Activated CD4-positive, alpha-beta T cell treated with anti-CD3 and anti-CD28 coated beads, Interleukin-2, amount 50 U/mL, for 24 hours (primary cell): Measurements from ENCODE around the gene ZNF700.
A peak's percentile ranks its signal among the peaks of the same experiment; 100 is the strongest.
"Not testable (repeated sequence)": the region's sequence is repeated elsewhere in the genome, so short reads cannot be mapped to it uniquely, and the experiment has no call there.

Source experiments
- DNase-seq, 2 donors: peaks; one replicate each; pipeline ENCODE4 v3.0.0-alpha.2; 2020; ENCODE audit warnings: low read depth in 1 of 2, low spot score in 1 of 2

ZNF700 gene

DNA sequence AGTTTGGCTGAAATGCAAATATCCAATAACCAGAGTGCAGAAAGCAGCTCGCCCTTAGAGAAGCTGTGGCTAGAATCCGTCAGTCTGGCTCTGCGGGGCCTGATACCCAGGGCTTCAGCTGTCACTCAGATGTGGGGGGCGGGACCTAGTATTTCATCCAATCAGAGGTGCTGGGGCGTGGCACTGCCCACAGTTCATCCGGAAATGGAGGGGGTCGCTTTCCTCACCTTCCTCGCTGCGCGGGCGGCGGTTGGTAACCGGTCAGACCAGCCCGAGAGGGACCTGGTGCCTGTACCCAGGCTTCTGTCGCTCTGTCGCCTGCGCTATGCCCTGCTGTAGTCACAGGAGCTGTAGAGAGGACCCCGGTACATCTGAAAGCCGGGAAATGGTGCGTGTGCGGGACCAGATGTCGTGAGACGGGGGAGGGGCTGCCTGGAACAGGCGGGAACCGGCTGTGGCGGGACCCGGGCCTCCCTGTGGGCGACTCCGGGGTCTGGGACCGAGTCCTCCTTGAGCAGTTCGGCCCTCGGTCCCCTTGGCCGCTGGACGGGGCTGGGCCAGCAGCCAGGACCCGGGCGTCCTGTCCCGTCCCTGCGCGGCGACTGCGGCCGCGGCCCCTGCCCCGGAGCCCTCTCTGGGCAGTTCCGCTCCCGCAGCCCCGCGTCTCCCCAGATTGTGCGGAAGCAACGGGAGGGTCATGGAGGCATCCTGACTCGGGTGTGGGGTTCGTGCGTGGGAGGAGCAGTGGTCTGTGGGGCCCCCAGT is at the start of gene ZNF700:
TSS of gene ZNF700 (plus strand) at position 222 of the 765 bp plus-strand sequence. CDS start at position 326, 104 bp downstream.
- peak; percentile 80 to 94 for DNase-seq

- DNase-seq = peak; percentile 11 to 28
These were observed 45.1 kb upstream of the ZNF700 start for GRCh38 chr19:11879687-11880266.

GRCh38 chr19:11880598-11880997 is 44.3 kb upstream of the ZNF700 start:
- no peak for DNase-seq

DNA sequence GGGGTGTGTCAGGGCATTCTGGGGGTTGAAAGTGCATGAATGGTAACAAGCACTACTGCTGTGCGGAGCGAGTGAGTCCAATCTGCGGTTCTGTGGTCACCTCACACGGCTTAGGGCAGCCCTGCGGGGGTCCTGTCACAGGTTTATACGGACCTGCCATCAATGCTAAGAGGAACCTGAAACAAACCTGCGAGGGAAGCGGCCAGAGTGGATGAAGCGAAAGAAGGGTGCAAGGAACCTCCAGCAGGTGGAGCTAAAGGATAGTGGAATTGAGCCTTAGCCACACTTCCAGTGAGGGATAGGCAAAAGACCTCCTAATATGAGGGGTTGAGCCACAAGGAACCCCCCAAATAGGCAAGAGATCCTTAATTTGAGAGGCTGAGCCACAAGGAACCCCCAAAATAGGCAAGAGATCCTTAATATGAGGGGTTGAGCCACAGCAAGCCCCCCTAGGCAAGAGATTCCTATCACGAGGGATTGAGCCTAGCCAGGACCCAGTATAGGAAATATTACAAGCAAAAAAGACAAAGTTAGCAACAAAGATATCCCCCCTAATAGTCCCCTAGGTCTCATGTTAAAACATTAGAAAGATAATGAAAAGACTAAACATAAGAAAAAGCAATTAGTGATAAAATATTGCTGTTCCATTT is 43.6 kb upstream of the ZNF700 start:
- DNase-seq = peak; percentile 25 to 55

- no peak for DNase-seq
These were observed 42.3 kb upstream of the ZNF700 start for GRCh38 chr19:11882606-11883005.

DNA sequence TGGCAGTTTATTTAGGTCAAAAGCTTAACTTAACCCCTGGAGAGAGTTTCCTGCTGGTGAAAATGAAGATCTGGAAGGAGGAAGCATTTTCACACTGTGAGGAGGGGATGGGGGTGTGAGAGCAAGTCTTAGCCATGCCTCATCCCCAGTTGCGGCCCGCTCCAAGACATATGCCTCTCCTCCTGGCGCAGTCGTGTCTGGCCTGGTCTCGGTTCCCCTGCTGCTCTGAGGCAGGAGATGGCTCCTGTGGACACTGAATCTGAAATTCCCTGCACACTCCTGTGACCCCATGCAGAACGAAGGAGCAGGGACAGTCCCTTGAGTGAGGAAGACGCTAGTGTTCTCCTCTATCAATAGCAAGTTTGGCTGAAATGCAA is 37.7 kb upstream of the ZNF700 start:
- DNase-seq = no peak

DNA sequence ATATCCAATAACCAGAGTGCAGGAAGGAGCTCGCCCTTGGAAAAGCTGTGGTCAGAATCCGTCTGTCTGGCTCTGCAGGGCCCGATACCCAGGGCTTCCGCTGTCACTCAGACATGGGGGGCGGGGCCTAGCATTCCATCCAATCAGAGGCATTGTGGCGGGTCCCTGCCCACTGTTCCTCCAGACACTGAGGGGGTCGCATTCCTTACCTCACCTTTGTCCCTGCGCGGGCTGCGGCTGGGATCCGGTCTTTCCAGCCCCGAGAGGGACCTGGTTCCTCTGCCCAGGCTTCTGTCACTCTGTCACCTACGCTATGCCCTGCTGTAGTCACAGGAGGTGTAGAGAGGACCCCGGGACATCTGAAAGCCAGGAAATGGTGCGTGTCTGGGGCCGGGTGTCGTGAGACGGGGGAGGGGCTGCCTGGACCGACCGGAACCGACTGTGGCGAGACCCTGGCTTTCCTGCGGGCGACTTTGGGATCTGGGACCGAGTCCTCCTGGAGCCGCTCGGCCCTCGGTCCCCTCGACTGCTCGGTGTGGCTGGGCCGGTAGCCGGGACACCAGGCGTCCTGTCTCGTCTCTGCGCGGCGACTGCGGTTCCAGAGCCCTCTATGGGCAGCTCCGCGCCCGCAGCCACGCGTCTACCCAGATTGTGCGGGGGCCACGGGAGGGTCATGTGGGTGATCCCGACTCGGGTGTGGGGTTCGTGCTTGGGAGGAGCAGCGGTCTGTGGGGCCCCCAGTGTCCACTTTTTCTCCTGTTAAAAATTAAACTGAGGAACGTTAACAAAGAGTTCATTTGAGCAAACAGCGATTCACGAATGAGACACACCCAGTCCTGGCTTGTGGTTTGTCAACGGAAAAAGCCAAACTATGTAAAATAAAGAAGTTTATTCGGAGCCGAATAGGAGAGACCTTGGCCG is 37.0 kb upstream of the ZNF700 start, which contains the start of gene ZNF69:
TSS of gene ZNF69 (plus strand) at position 172 of the 921 bp plus-strand sequence. CDS start at position 314, 142 bp downstream.
- peak; percentile 16 to 33 for DNase-seq

DNA sequence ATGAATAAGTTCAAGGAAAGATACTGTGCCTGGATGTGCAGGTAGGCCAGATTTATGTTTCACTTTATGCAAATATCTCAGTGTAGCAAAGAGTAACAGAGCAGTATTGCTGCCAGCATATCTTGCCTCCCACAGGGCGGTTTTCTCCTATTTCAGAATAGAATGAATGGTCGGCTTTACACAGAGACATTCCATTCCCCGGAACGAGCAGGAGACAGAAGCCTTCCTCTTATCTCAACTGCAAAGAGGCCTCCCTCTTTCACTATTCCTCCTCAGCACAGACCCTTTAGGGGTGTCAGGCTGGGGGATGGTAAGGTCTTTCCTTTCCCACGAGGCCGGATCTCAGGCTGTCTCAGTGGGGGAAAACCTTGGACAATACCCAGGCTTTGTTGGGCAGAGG is 35.0 kb upstream of the ZNF700 start:
- DNase-seq = not testable (repeated sequence)

DNA sequence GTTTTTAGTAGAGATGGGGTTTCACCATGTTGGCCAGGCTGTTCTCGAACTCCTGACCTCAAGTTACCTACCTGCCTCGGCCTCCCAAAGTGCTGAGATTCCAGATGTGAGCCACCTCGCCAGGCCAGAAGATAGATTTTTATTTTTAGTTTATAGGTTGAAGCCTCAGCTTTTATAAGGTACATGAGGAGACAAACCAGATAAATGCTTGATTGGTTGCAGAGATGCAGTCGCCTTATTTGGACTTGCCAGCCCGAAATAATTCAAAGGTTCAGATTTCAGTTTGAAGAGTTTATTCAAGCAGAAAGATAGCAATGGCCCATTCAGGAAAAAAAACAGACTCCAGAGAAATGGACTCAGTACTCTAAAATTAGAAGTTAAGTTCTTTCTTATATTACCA is 34.3 kb upstream of the ZNF700 start:
- no peak for DNase-seq

- DNase-seq = no peak
These were observed 30.1 kb upstream of the ZNF700 start for GRCh38 chr19:11894851-11895250.

DNA sequence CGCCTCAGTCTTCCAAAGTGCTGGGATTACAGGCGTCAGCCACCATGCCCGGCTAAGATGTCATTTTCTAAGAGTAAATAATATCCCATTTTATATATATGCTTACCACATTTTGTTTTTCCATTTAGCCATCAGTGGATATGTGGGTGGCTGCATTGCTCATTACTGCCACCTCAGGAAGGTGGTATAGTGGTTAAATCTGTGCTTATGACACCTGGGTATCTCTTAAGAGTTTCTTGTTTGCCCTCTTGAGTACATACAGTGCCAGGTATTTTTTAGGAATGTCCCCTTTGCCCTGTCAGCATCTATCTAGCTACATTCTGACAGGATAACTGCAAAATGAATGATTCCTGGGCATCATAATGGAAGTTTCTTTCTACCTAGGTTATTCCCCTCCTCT is 22.7 kb upstream of the ZNF700 start:
- DNase-seq = no peak

- DNase-seq = no peak
These were observed 19.0 kb upstream of the ZNF700 start for GRCh38 chr19:11905928-11906327.

DNA sequence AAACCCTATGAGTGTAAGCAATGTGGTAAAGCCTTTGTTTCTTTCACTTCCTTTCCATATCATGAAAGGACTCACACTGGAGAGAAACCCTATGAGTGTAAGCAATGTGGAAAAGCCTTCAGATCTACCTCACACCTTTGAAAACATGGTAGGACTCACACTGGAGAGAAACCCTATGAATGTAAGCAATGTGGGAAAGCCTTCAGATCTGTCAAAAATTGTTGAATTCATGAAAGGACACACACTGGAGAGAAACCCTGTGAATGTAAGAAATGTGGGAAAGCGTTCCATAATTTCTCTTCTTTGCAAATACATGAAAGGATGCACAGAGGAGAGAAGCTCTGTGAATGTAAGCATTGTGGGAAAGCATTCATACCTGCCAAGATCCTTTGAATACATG is 13.0 kb upstream of the ZNF700 start:
- not testable (repeated sequence) for DNase-seq

- not testable (repeated sequence) for DNase-seq
These were observed 10.4 kb upstream of the ZNF700 start for GRCh38 chr19:11914417-11915051.

GRCh38 chr19:11921852-11922495 is 2.9 kb upstream of the ZNF700 start:
- DNase-seq = no peak

- not testable (repeated sequence) for DNase-seq
These were observed 812 bp downstream of the ZNF700 start for GRCh38 chr19:11925651-11926187.

DNA sequence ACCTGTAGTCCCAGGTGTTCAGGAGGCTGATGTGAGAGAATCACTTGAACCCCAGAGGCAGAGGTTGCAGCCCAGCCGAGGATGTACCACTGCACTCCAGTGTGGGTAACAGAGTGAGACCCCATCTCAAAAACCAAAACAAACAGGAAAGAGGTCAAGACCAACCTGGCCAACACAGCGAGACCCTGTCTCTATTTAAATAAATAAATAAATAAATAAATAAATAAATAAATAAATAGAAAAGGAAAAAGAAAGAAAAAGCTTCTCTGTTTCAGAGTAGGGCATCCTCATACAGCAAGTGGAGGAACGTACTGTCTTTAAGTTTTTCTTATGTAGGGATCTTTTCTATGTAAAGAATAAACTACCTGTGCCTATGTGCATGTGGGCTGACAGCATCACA is 2.3 kb downstream of the ZNF700 start:
- no peak for DNase-seq

DNA sequence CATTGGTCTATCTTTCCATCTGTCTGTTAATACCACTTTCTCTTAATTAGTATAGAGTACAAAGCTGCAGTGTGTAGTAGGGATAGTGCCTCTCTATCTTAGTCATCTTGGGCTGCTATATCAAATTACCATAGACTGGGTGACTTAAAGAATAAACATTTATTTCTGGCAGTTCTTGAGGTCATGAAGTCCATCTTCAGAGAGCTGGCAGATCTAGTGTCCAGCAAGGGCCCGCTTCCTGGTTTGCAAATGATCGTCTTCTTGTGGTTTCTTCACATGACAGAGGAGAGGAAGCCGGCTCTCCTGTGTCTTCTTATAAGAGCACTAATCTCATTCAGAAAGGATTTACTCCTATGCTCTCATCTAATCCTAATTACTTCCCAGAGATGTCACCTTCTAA is 6.1 kb downstream of the ZNF700 start:
- no peak for DNase-seq

DNA sequence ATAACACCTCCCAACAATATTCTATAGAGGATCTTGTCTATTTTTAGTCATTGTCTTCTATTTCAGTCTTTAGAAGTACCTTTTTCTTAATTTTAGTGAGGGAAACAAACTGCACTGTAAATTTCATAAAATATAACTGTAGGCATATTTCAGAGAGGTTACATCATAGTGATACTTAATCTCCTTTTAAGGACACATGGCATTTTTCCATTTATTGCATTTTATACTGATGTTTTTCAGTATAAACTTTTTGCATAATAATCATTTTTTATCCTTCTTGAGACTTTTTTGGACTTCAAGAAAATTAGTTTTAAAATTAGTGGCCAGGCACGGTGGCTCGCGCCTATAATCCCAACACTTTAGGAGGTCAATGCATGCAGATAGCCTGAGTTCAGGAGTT is 6.6 kb downstream of the ZNF700 start:
- DNase-seq = no peak

DNA sequence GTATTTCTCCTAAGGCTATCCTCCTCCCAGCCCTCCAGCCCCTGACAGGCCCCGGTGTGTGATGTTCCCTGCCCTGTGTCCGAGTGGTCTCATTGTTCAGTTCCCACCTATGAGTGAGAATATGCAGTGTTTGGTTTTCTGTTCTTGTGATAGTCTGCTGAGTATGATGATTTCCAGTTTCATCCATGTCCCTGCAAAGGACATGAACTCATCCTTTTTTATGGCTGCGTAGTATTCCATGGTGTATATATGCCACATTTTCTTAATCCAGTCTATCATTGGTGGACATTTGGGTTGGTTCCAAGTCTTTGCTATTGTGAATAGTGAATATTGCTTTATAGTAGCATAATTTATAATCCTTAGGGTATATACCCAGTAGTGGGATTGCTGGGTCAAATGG is 10.9 kb downstream of the ZNF700 start:
- not testable (repeated sequence) for DNase-seq
